Keratinocyte (primary cell): Measurements from ENCODE around the gene PLSCR3.

Experiments
- CTCF ChIP-seq, 3 experiments: IDR thresholded peaks in 1 of 3; conservative IDR thresholded peaks in 1 of 3; optimal IDR thresholded peaks in 1 of 3; 2 replicates in 2 of 3; 3 replicates in 1 of 3; pipeline versions ENCODE3 to v1.5.1; 2011; ENCODE audit warnings: low read length in 3 of 3, mild to moderate bottlenecking in 3 of 3, moderate library complexity in 2 of 3, control low read depth in 1 of 3, inconsistent platforms in 1 of 3; ENCODE audit not compliant: insufficient read depth in 2 of 3; ENCODE audit errors: extremely low read depth in 1 of 3
- EZH2 ChIP-seq: IDR thresholded peaks from one replicate; pipeline ENCODE4 v1.6.1; 2012; ENCODE audit warnings: inconsistent platforms, mild to moderate bottlenecking, low read length, moderate library complexity

- TF ChIP-seq CTCF (optimal IDR thresholded peaks at IDR 0.05 in 1 of 3, IDR thresholded peaks at IDR 0.05 in 1 of 3, conservative IDR thresholded peaks at IDR 0.05 in 1 of 3; ENCODE audit: extremely low read depth in 1 of 3, insufficient read depth in 2 of 3, low read length in 3 of 3) (no peak), EZH2 (no peak)
Measured at GRCh38 chr17:7379134-7379533, 15.2 kb downstream of the PLSCR3 start.
